Measurements from ENCODE around the gene CHD5.

Gene CHD5

GRCh38 chr1:6109688-6110087 is 70.4 kb downstream of the CHD5 start:
- DNase-seq, result no peak

DNA sequence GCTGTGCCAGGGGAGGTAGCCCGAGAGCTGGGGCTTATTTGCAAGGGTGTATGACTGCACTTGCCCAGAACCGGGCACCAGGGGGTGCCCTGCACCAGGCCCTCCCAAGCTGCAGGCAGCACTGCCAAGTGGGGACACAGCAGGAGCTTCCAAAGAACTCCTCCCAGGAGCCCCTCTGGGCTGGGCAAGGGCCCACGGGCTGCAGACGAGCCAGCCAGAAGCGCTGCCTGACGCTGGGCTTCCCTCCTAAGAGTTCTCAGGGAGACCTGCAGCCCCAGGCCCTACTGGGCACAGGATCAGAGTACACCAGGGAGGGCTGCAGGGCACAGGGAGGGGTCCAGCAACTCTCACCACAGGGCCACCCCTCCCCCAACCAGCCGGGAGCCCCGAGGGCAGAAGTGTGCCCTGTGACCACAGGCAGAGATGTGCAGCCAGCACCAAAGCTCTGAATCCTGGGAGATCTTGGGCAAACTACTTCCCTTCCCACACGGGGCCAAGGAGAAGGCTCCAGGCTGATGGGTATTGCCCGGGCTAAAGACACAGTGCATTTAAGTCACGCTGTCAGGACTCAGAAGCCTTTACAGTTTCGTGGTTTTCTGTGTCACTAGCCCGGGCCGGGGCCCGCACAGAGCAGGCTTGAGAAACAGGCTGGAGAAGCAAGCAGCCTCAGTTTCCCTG is 71.0 kb downstream of the CHD5 start:
- peak; percentile 89 for DNase-seq

- DNase-seq, result no peak
Measured at GRCh38 chr1:6108476-6108875, 71.6 kb downstream of the CHD5 start.

DNA sequence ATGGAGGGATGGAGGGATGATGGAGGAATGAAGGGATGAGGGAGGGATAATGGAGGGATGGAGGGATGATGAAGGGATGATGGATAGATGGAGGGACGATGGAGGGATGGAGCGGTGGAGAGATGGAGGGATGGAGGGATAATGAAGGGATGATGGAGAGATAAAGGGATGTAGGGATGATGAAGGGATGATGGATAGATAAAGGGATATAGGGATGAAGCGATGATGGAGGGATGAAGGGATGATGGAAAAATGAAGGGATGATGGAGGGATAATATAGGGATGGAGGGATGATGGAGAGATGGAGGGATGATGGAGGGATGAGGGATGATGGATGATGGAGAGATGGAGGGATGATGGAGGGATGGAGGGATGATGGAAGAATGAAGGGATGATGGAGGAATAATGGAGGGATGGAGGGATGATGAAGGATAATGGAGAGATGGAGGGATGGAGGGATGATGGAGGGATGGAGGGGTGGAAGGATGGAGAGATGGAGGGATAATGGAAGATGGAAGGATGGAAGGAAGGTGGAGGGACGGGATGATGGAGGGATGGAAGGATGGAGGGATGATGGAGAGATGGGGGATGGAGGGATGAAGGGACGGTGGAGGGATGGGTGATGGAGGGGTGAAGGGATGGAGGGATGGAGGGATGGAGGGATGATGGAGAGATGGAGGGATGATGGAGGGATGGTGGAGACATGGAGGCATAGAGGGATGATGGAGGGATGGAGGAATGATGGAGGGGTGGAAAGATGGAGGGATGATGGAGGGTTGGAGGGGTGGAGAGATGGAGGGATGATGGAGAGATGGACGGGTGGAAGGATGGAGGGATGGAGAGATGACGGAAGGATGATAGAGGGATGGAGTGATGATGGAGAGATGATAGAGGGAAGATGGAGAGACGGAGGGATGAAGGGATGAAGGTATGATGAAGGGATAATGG is 72.4 kb downstream of the CHD5 start:
- DNase-seq, result no peak

GRCh38 chr1:6106977-6107376 is 73.1 kb downstream of the CHD5 start:
- DNase-seq, result no peak

DNA sequence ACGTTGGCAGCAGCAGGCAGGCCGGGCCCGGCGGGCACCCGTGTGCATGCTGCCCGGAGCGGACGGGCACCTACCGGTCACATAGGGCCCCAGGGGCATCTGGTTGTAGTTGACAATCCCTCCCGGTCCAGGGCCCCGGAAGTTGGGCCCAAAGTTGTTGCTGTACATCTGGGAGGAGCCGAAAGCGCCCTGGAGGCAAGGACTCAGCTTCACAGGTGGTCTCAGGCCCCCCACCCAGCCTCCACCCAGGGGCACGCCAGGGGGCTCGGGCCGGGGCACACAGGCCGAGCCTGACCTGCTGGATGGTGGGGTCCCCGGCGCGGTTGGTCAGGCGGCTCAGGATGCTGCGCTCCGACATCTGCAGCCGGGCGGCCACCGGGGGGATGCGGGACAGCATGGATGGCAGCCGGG is 73.8 kb downstream of the CHD5 start:
- no peak for DNase-seq

GRCh38 chr1:6105763-6106162 is 74.4 kb downstream of the CHD5 start:
- no peak for DNase-seq

DNA sequence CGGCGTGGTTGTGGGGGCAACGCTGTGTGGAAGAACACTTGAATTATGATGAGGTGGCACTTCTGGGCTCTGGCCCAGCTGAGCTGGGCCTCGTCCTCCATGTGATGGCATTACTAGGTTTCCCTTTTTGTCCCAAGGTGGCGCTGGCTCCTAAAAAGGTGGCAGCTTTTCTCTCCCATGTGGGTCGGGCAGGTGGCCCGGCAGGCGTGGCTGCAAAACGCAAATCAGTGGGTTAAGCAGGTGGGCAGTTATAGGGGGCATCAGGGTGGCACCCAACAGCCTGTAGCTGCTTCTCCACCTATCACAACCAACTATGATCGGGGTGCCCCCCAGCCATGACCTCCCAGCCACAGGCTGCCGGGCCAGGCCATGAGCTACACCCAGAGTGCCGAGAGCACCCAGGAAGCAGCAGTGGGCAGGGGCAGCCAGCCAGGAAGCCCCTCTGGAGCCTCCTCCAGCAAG is 74.9 kb downstream of the CHD5 start:
- DNase-seq, result no peak

GRCh38 chr1:6104631-6105030 is 75.5 kb downstream of the CHD5 start:
- no peak for DNase-seq

- DNase-seq, result no peak
Measured at GRCh38 chr1:6103854-6104530, 76.1 kb downstream of the CHD5 start.

DNA sequence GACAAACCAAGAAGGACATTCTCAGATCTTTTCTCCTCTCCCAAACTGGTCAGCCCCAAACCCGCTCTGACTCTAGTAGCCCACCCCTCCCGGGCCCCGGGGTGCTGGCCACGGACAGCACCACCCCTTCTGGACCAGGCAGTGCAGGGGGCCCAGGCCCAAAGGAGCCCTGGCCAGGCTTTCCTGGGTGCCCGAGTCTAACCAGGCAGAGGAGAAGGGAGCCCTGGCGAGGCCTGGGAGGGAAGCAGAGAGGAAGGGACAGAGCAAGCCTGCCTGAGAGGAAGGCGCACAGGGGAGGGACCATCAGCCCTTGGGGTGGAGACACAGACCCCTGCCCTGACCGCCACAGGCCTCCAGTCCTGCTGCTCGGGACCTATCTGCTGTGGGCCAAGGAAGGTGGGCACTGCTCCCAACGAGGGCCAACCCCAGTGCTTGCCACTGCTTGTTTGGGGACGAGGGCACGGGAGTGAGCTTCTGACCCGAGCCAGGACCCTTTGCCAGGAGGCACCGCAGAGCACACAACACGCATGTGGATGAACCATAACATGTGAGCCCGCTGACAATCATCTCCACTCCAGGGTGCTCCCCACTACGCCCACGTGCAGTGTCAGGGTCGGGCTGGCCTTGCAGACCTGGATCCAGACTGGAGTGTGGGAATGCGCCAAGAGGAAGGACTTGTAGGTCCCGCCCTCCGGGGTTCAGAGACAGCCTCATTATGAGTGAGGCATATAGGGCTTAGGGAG is 76.8 kb downstream of the CHD5 start:
- no peak for DNase-seq

- DNase-seq, result no peak
Measured at GRCh38 chr1:6102532-6102845, 77.6 kb downstream of the CHD5 start.

GRCh38 chr1:6101826-6102531 is 78.1 kb downstream of the CHD5 start:
- no peak for DNase-seq

- no peak for DNase-seq
Measured at GRCh38 chr1:6100861-6101783, 79.0 kb downstream of the CHD5 start.

GRCh38 chr1:6099787-6100765 is 80.0 kb downstream of the CHD5 start:
- DNase-seq, result no peak

DNA sequence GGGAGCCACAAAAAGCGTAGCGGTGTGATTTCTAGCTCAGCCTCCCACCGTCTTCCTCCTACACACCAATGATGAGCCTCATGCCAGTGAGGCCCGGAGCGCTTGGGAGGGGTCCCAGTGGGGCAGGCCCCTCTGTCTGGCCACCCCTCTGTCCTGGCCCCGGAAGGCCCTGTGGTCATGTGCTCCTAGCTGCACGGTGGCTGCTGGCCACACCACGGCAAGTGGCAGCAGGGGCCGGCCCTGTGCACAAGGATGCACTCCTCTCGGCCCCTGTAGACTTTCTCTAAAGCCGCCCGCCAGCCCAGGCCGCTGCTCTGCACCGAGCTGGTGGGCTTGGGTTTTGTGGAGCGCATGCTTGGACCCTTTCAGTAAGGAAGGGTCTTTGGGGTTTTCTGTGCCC is 80.8 kb downstream of the CHD5 start:
- no peak for DNase-seq

DNA sequence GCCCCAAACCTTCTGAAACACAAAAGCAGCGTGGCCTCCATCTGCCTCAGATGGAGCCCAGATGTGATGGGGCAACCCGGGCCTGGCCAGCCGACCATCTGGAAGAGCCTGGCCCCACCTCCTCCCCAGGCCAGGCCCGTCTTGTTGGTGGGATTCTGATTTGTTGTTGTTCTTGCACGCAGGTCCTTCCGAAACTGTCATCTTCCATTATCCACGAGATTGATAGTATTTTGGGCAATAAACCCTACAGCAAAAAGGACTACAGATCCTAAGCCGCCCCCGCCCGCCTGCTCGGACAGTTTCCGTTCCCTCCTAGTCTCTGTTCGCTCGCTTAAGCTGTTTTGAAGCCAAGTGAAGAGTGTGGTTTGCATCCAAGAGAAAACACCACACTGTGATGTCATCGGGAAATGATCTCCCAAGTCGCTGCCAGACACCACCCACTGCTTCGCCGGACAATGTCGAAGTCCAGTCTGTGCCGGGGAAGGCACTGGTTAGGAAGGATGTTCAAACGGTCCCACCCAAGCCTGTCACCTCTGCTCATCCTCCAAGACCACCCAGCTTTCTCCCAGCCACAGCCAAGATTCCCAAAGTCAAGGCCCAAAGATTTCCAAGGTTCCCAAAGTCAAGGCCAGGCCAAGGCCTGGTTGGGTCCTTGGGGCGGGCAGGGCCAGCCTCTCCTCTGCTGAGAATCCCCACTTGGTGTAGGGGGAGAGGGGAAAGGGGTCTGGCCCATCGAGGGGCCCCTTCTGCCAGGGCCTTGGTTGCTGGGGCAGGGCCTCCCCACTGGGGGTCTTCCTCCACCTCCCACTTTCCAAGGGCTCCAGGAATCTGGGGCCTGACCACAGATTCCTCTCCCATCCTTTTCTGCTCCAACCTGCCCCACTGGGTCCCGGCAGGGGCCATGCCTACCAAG is 81.6 kb downstream of the CHD5 start:
- no peak for DNase-seq

- no peak for DNase-seq
Measured at GRCh38 chr1:6097824-6098223, 82.3 kb downstream of the CHD5 start.

DNA sequence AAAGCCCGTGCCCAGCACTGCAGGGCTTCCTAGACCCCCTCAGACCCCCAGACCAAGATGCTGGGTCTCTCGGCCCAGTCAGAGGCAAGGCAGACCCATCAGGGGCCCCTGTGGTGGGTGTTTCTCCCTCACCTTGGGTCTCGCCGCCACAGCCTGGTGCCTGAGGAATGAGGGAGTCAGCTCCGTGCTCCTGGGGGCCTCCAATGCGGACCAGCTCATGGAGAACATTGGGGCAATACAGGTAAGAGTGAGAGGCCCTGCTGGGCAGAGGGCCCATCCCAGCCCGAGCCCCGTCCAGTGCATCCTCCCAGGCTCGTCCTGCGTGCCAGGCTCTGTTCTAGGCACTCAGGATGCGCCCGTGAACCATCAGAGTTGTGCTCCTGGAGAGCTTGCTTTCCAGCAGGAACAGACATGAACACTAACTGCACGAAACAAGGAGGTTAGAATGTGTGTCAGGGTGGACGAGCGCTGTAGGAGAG is 83.0 kb downstream of the CHD5 start:
- no peak for DNase-seq

Measured in NCI-H1092 (cell line).